Esophagus squamous epithelium (tissue), 5 donors: ENCODE results near the gene ZNF174. TPM values are rescaled to one million over a fixed set of nuclear protein-coding genes. Genes with fewer than 3 reads are reported as not detected.

Experiments used
- DNase-seq: peaks from one replicate; lab custom pipeline; 2025; lab: John Stamatoyannopoulos, UW
- H3K27ac ChIP-seq, 4 donors: fragments of 200-600 bp; sonication (generic); one replicate each; pipeline ENCODE4 v1.5.1; 2016 to 2019; ENCODE audit warnings: mild to moderate bottlenecking in 1 of 4
- H3K27me3 ChIP-seq, 4 donors: fragments of 200-600 bp; sonication (generic); 1 replicate in 3 of 4; 2 replicates in 1 of 4; pipeline versions ENCODE4 v1.5.1 to v1.6.0; 2017 to 2021; ENCODE audit warnings: antibody characterized with exemption in 1 of 4
- H3K36me3 ChIP-seq, 3 donors: fragments of 200-600 bp; sonication (generic); one replicate each; pipeline ENCODE4 v1.5.1; 2016 to 2019
- H3K4me1 ChIP-seq, 3 donors: fragments of 200-600 bp; sonication (generic); one replicate each; pipeline ENCODE4 v1.5.1; 2017 to 2019
- H3K4me3 ChIP-seq, 4 donors: fragments of 200-600 bp; sonication (generic); 1 replicate in 3 of 4; 2 replicates in 1 of 4; pipeline ENCODE4 v1.5.1; 2016 to 2019; ENCODE audit warnings: mild to moderate bottlenecking in 2 of 4, moderate library complexity in 1 of 4
- H3K9me3 ChIP-seq, 3 donors: fragments of 200-600 bp; sonication (generic); one replicate each; pipeline ENCODE4 v1.5.1; 2016 to 2019
- POLR2A ChIP-seq, 4 donors: fragments of 450-650 bp; IDR thresholded peaks; one replicate each; pipeline ENCODE4 v1.6.1; 2017; ENCODE audit warnings: antibody characterized with exemption in 4 of 4, mild to moderate bottlenecking in 4 of 4, moderate library complexity in 3 of 4
- WGBS, 2 donors: methylation state at CpG; one replicate each; pipeline ENCODE4 v1.1.5; 2018; 5-methylcytosine and 5-hydroxymethylcytosine counted together
- intact Hi-C: fragments of 100-400 bp; cut with DNase I; formaldehyde crosslinking; loops from one replicate; pipeline ENCODE4 v1.15.0; 2022
- total RNA-seq, 4 donors: library from RNA; depleted of rRNA; stranded (reverse); fragments of >200 nt; gene quantifications; one replicate each; pipeline ENCODE4 v1.1.0, GENCODE V29; 2016
- TF ChIP-seq, protein P1 (sequence below), 6 experiments: fragments of 450-650 bp in 4 of 6; fragments of 200-600 bp in 2 of 6; sonication (generic) in 2 of 6; IDR thresholded peaks; one replicate each; pipeline ENCODE4 v1.5.1; 2016 to 2019; ENCODE audit warnings: antibody characterized with exemption in 6 of 6, mild to moderate bottlenecking in 4 of 6, moderate library complexity in 4 of 6
- donor health status: DM: yes; HTN: yes; CAD: no.

The ZNF174 gene
- total RNA-seq, 4 donors from 2014 or later = 5.8 to 13.0 (median 9.3) TPM

GRCh38 chr16:3408561-3409197, 7.7 kb downstream of the ZNF174 start:
- no peak for TF ChIP-seq POLR2A (IDR thresholded peaks at IDR 0.05)
- TF ChIP-seq, protein P1, sequence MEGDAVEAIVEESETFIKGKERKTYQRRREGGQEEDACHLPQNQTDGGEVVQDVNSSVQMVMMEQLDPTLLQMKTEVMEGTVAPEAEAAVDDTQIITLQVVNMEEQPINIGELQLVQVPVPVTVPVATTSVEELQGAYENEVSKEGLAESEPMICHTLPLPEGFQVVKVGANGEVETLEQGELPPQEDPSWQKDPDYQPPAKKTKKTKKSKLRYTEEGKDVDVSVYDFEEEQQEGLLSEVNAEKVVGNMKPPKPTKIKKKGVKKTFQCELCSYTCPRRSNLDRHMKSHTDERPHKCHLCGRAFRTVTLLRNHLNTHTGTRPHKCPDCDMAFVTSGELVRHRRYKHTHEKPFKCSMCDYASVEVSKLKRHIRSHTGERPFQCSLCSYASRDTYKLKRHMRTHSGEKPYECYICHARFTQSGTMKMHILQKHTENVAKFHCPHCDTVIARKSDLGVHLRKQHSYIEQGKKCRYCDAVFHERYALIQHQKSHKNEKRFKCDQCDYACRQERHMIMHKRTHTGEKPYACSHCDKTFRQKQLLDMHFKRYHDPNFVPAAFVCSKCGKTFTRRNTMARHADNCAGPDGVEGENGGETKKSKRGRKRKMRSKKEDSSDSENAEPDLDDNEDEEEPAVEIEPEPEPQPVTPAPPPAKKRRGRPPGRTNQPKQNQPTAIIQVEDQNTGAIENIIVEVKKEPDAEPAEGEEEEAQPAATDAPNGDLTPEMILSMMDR (IDR thresholded peaks at IDR 0.05) = no peak
- Histone ChIP-seq H3K9me3 (peaks cover 12 to 99% (median 88%) of the 10 kb centered on the region in 3 donors), H3K4me1 (peaks cover 0 to 3% (median 0%) of the 10 kb centered on the region in 3 donors), H3K27me3 (no peaks in the 10 kb centered on the region), H3K4me3 (peak overlapping the region in 1 of 4 donors; percentile 16), H3K36me3 (peaks cover 32 to 79% (median 32%) of the 10 kb centered on the region in 3 donors), H3K27ac (no peak overlapping the region)
- intact Hi-C loops = no loop called here
- 94 to 95% methylated on average over 11 to 12 of the region's 12 CpGs for WGBS, 2 donors
- DNase-seq = no peak

DNA sequence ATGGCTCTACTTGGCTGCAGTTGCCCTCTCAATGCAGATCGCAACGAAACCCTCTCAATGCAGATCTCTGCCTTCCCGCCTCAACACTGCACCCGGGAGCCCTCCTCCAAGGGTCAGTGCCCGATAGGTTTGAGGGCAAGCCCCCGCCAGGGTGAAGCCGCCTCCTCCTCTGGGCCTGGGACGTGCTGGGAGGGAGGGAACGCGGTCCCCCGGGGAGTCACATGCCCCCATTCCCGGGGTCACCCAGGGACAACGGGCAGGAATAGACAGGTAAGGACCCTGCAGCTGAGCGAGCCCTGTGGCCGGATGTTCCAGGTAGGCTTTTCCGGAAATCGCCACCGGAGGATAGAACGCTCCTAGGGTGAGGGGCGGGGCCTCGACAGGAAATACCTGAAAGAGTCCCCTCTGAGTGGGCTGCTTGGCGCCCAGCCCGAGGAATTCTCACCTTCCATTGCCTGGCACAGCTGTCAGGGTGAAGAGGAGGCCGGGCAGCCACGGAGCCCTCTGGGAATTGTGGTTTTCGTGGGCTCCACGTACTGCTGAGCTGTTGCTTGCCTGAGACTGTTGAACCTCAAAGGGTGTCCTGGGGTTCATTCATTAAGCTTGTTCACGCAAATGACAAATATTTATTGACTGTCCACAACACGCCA, 12.8 kb downstream of the ZNF174 start:
- TF ChIP-seq POLR2A (IDR thresholded peaks at IDR 0.05) = no peak
- TF ChIP-seq, protein P1 (IDR thresholded peaks at IDR 0.05) = no peak
- Histone ChIP-seq H3K4me1 (no peaks in the 10 kb centered on the region), H3K36me3 (peaks cover under 1 to 27% (median 3%) of the 10 kb centered on the region in 3 donors), H3K27ac (no peak overlapping the region), H3K27me3 (no peaks in the 10 kb centered on the region), H3K4me3 (no peak overlapping the region), H3K9me3 (peaks cover 0 to 80% (median 59%) of the 10 kb centered on the region in 3 donors)
- 35 to 78% methylated on average over 5 to 12 of the region's 29 CpGs for WGBS, 2 donors
- DNase-seq = no peak
- intact Hi-C loops = no loop called here

DNA sequence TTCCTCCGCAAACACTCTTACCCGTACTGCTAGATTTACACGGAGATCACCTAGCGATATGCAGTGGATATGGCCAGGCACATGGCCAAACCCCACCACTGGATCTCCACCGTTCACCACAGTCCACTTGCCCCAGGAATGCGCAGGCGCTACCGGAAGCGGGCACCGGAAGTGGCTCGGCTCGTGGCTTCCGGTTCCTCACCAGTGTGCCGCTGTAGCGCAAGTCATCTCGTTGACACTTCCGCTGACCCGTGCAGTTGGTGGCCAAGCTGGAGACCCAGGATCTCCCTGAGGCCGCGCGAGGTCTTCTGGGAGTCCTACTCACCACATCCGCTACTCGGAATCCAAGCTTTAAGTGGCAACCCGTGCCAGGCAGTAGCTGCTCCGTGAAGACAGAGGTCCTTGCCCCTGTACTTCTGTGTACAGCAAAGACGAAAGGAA, 30.8 kb downstream of the ZNF174 start:
- peak overlapping the region in 2 of 4 donors; percentile 20 to 48 for H3K4me3 ChIP-seq
- peaks cover 0 to 11% (median 0%) of the 10 kb centered on the region in 3 donors for H3K9me3 ChIP-seq
- DNase-seq = no peak
- TF ChIP-seq, protein P1 (IDR thresholded peaks at IDR 0.05) = no peak
- no peak for TF ChIP-seq POLR2A (IDR thresholded peaks at IDR 0.05)
- 63 to 69% methylated on average over 10 to 16 of the region's 26 CpGs for WGBS, 2 donors
- no peaks in the 10 kb centered on the region for H3K4me1 ChIP-seq
- peaks cover 0 to 6% (median 0%) of the 10 kb centered on the region in 4 donors for H3K27me3 ChIP-seq
- intact Hi-C loops = no loop called here
- no peak overlapping the region for H3K27ac ChIP-seq
- H3K36me3 ChIP-seq = peaks cover 0 to 29% (median 6%) of the 10 kb centered on the region in 3 donors

DNA sequence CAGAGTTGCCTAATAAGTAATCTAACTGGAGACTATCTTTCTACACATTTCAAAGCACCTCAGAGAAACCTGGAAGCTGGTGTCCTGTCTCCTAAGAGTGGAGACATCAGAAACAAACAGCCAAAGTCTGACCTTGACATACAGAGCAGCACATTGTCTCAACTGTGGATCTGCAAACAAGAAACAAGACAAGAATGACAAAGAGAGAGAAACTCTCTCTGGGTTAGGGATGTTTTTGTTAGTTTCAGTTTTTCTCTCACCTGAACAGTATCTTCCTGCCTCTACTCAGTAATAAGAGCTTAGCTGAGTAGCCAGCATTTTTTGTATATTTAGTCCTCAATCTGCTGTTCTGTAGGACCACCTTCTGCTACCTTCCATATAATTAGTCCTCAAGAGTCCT, 33.4 kb downstream of the ZNF174 start:
- intact Hi-C loops = no loop called here
- DNase-seq = no peak
- H3K4me1 ChIP-seq = no peaks in the 10 kb centered on the region
- no peak overlapping the region for H3K4me3 ChIP-seq
- H3K9me3 ChIP-seq = peaks cover 0 to 22% (median 3%) of the 10 kb centered on the region in 3 donors
- TF ChIP-seq, protein P1 (IDR thresholded peaks at IDR 0.05) = no peak
- no peak for TF ChIP-seq POLR2A (IDR thresholded peaks at IDR 0.05)
- H3K27me3 ChIP-seq = peaks cover 0 to 6% (median 0%) of the 10 kb centered on the region in 4 donors
- H3K27ac ChIP-seq = no peak overlapping the region
- H3K36me3 ChIP-seq = peaks cover 0 to 53% (median 6%) of the 10 kb centered on the region in 3 donors

- Histone ChIP-seq H3K27ac (no peak overlapping the region), H3K36me3 (peaks cover 0 to 53% (median 0%) of the 10 kb centered on the region in 3 donors), H3K27me3 (peaks cover 0 to 6% (median 0%) of the 10 kb centered on the region in 4 donors), H3K4me3 (no peak overlapping the region), H3K4me1 (peaks cover 0 to 17% (median 3%) of the 10 kb centered on the region in 3 donors), H3K9me3 (peaks cover 0 to 28% (median 6%) of the 10 kb centered on the region in 3 donors)
- no peak for DNase-seq
- WGBS, 2 donors = 79 to 95% methylated on average over 4 of the region's 4 CpGs
- no peak for TF ChIP-seq POLR2A (IDR thresholded peaks at IDR 0.05)
- TF ChIP-seq, protein P1 (IDR thresholded peaks at IDR 0.05) = no peak
- intact Hi-C loops = no loop called here
Observed at GRCh38 chr16:3439637-3440036, 38.6 kb downstream of the ZNF174 start.
